Ascending aorta (tissue), 2 donors: ENCODE results near the gene CFAP119. TPM values are rescaled to one million over a fixed set of nuclear protein-coding genes. Genes with fewer than 3 reads are reported as not detected.

ENCODE experiments used
- DNase-seq, 2 donors: peaks; one replicate each; pipeline ENCODE4 v3.0.0-alpha.2; 2019; ENCODE audit warnings: low spot score in 2 of 2
- H3K27ac ChIP-seq, 2 donors: fragments of 200-600 bp; sonication (generic); one replicate each; pipeline ENCODE4 v1.5.1; 2016 to 2017; ENCODE audit warnings: mild to moderate bottlenecking in 1 of 2
- H3K27me3 ChIP-seq: fragments of 200-600 bp; sonication (generic); one replicate; pipeline ENCODE4 v1.5.1; 2017
- H3K36me3 ChIP-seq, 2 donors: fragments of 200-600 bp; sonication (generic); one replicate each; pipeline ENCODE4 v1.5.1; 2016
- H3K4me1 ChIP-seq, 2 donors: fragments of 200-600 bp; sonication (generic); one replicate each; pipeline ENCODE4 v1.5.1; 2016 to 2017; ENCODE audit warnings: mild to moderate bottlenecking in 1 of 2
- H3K4me3 ChIP-seq, 2 donors: fragments of 200-600 bp; sonication (generic); one replicate each; pipeline ENCODE4 v1.5.1; 2016 to 2017; ENCODE audit warnings: mild to moderate bottlenecking in 1 of 2
- H3K9me3 ChIP-seq, 2 donors: fragments of 200-600 bp; sonication (generic); one replicate each; pipeline ENCODE4 v1.5.1; 2016
- intact Hi-C: fragments of 100-400 bp; cut with DNase I; formaldehyde crosslinking; loops from one replicate; pipeline ENCODE4 v1.15.1; 2023
- total RNA-seq: library from RNA; depleted of rRNA; stranded (reverse); fragments of >200 nt; gene quantifications from one replicate; pipeline ENCODE4 v1.1.0, GENCODE V29; 2016
- TF ChIP-seq, protein P1 (sequence below), 3 experiments: fragments of 200-600 bp in 2 of 3; fragments of 450-650 bp in 1 of 3; sonication (generic) in 2 of 3; IDR thresholded peaks; one replicate each; pipeline ENCODE4 v1.5.1; 2016 to 2019; ENCODE audit warnings: antibody characterized with exemption in 3 of 3, mild to moderate bottlenecking in 1 of 3, moderate library complexity in 1 of 3

Gene CFAP119
- total RNA-seq, 1 donor from 2014 or later: not detected

DNA sequence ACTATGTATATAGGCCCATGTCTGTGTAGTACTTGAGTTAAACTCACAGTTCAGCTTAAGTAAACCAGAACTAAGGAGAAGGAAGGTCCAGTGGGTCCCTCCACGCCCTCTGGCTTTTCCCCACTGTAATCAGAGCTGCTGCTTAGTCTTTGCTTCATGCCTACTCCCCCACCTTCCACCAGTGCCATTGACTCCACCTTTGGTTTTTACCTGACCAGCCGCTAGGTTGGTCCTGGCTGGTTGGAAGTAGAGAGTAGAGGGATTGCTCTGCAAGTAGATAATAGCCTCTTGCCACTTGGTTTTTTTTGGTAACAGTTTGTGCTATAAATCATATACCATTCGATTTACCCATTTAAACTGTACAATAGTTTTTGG lies 36.5 kb downstream of the CFAP119 start:
- Histone ChIP-seq H3K36me3 (peaks cover 68 to 80% of the 10 kb centered on the region in 2 donors), H3K9me3 (no peaks in the 10 kb centered on the region), H3K4me3 (no peak overlapping the region), H3K27ac (peak overlapping the region in 1 of 2 donors; percentile 8), H3K4me1 (no peaks in the 10 kb centered on the region), H3K27me3 (no peaks in the 10 kb centered on the region)
- no peak for DNase-seq
- TF ChIP-seq, protein P1, sequence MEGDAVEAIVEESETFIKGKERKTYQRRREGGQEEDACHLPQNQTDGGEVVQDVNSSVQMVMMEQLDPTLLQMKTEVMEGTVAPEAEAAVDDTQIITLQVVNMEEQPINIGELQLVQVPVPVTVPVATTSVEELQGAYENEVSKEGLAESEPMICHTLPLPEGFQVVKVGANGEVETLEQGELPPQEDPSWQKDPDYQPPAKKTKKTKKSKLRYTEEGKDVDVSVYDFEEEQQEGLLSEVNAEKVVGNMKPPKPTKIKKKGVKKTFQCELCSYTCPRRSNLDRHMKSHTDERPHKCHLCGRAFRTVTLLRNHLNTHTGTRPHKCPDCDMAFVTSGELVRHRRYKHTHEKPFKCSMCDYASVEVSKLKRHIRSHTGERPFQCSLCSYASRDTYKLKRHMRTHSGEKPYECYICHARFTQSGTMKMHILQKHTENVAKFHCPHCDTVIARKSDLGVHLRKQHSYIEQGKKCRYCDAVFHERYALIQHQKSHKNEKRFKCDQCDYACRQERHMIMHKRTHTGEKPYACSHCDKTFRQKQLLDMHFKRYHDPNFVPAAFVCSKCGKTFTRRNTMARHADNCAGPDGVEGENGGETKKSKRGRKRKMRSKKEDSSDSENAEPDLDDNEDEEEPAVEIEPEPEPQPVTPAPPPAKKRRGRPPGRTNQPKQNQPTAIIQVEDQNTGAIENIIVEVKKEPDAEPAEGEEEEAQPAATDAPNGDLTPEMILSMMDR (IDR thresholded peaks at IDR 0.05): no peak
- intact Hi-C loops: no loop called here

- H3K9me3 ChIP-seq: no peaks in the 10 kb centered on the region
- no peak for DNase-seq
- H3K4me3 ChIP-seq: no peak overlapping the region
- intact Hi-C loops: no loop called here
- H3K36me3 ChIP-seq: peaks cover 68 to 80% of the 10 kb centered on the region in 2 donors
- no peaks in the 10 kb centered on the region for H3K27me3 ChIP-seq
- H3K4me1 ChIP-seq: no peaks in the 10 kb centered on the region
- peak overlapping the region in 1 of 2 donors; percentile 8 for H3K27ac ChIP-seq
- TF ChIP-seq, protein P1 (IDR thresholded peaks at IDR 0.05): no peak
These were observed 37.0 kb downstream of the CFAP119 start for GRCh38 chr16:30724641-30725417.

DNA sequence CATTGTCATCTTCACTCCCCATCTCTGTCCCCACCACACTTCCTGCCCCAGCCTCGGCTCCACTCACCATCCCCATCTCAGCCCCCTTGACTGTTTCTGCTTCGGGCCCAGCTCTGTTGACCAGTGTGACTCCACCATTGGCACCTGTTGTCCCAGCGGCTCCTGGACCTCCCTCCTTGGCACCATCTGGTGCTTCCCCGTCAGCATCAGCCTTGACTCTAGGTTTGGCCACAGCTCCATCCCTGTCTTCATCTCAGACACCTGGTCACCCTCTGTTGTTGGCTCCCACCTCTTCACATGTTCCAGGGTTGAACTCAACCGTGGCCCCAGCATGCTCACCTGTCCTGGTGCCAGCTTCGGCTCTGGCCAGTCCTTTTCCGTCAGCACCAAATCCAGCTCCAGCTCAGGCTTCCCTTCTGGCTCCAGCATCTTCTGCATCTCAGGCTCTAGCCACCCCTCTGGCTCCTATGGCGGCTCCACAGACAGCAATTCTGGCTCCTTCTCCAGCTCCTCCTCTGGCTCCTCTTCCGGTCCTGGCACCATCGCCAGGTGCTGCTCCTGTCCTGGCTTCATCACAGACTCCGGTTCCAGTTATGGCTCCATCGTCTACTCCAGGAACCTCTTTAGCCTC lies 38.0 kb downstream of the CFAP119 start:
- no peak overlapping the region for H3K4me3 ChIP-seq
- H3K4me1 ChIP-seq: no peaks in the 10 kb centered on the region
- H3K27me3 ChIP-seq: no peaks in the 10 kb centered on the region
- DNase-seq: no peak
- TF ChIP-seq, protein P1 (IDR thresholded peaks at IDR 0.05): no peak
- H3K36me3 ChIP-seq: peaks cover 67 to 79% of the 10 kb centered on the region in 2 donors
- no peaks in the 10 kb centered on the region for H3K9me3 ChIP-seq
- intact Hi-C loops: no loop called here
- no peak overlapping the region for H3K27ac ChIP-seq

DNA sequence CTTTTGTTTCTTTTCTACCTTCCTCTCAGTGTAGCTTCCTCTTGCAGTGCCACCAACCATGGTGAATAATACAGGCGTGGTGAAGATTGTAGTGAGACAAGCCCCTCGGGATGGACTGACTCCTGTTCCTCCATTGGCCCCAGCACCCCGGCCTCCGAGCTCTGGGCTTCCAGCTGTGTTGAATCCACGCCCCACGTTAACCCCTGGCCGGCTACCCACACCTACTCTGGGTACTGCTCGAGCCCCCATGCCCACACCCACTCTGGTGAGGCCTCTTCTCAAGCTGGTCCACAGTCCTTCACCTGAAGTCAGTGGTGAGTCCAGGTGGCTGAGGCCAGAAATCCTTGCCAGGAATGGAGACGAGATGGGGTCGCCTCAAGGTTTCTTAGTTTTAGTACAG lies 38.9 kb downstream of the CFAP119 start:
- no peak overlapping the region for H3K27ac ChIP-seq
- H3K36me3 ChIP-seq: peaks cover 74 to 86% of the 10 kb centered on the region in 2 donors
- H3K4me3 ChIP-seq: no peak overlapping the region
- H3K9me3 ChIP-seq: no peaks in the 10 kb centered on the region
- TF ChIP-seq, protein P1 (IDR thresholded peaks at IDR 0.05): no peak
- H3K27me3 ChIP-seq: no peaks in the 10 kb centered on the region
- no peak for DNase-seq
- intact Hi-C loops: no loop called here
- H3K4me1 ChIP-seq: no peaks in the 10 kb centered on the region

- H3K9me3 ChIP-seq: no peaks in the 10 kb centered on the region
- intact Hi-C loops: no loop called here
- DNase-seq: no peak
- H3K27me3 ChIP-seq: no peaks in the 10 kb centered on the region
- TF ChIP-seq, protein P1 (IDR thresholded peaks at IDR 0.05): no peak
- H3K4me3 ChIP-seq: no peak overlapping the region
- no peak overlapping the region for H3K27ac ChIP-seq
- H3K36me3 ChIP-seq: peaks cover 79 to 88% of the 10 kb centered on the region in 2 donors
- no peaks in the 10 kb centered on the region for H3K4me1 ChIP-seq
These were observed 39.4 kb downstream of the CFAP119 start for GRCh38 chr16:30722443-30722842.
